Measurements from ENCODE around the gene RABGAP1L.

Gene RABGAP1L

DNA sequence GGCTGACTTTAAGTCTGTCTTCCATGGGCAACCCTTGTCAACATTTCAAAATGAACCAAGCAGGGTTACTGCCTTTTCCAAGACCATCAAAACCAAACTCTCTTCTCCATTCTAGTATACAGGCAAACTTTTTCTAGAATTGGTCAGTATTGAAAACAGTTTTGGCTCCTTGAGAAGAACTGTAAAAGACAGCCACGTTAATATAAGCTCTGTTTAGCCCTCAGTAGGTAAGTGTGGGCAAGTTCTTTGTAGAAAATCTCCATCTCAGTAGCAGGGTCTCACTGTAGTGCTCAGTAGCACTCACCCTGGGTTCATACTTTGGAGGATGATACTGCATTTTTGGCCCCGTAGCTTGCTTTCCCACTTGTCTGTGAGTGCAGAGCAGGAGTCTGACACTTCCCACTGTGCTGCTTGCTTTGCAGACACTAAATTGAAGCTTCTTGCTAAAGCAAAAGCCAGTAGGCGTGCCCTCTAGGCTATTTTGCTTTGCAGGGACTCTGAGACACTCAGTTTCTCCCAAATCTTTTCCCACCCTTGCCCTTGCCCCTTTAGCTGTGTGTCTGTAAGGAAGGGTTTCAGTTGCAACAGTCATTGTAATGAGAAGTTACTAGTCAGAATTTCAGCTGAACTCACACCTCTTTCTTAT is 806.2 kb downstream of the RABGAP1L start:
- DNase-seq (ENCODE audit: low spot score) = no peak

DNA sequence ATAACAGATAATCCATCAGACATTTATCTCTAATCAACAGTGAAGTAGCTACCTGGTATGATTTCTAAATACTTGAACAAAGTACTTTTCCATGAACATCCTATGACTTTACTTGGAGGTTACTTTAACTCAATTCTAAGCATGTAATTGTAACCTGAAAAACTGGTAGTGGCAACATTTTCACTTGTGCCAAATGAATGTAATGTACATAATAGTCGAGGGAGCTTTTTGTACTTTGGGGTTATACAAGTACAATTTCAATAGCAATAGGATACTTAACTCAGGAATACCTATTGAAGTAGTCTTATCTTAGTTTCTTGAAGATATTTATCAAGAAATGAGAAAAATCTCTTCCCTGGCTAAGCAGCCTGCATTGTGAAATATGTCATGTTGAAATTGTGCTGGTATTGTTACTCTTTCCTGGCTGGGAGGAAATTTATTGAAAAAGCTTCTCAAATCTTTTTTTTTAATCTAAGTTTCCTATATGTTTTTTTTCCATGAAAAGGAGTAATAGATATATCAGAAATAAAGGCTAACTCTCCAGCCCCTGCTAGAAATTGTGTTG is 806.8 kb downstream of the RABGAP1L start:
- DNase-seq (ENCODE audit: low spot score) = no peak

DNA sequence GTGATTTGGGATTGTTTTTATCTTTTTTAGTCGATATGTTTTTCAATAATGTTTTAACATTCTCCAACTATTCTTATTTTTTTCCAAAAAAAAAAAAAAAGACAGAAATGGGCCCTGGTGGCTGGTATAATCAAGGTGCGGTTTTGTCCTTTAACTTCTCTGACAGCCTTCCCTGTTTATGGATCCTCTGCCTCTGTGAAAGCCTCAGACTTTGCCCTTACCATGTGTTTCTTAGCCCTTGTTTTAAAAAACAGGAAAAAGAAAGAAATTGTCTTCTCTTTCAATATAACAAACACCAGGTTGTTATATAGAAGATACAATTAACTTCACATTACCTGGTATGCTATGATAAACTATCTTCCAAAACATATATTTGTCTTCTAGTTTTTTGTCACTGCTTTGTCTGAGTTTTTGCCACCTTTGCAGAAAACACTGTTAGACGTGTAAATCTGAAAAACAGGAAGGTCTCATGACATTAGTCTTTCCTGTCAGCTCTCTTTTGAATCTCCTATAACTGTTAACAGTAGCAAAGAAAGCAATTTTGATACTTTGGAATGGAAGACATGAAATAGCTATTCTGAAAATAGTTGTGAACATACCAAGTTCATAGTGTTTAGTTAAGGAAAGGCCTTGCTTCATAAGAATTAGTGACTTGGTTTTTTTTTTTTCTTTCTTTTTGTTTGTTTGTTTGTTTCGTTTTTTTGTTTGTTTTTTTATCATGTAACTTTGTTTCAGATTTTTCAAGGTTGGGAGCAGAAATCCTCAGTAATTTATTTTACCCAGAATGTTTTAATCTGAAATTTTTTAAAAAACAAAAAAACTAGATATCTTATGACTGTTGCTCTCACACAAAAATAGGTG is 808.8 kb downstream of the RABGAP1L start:
- DNase-seq (ENCODE audit: low spot score) = no peak

DNA sequence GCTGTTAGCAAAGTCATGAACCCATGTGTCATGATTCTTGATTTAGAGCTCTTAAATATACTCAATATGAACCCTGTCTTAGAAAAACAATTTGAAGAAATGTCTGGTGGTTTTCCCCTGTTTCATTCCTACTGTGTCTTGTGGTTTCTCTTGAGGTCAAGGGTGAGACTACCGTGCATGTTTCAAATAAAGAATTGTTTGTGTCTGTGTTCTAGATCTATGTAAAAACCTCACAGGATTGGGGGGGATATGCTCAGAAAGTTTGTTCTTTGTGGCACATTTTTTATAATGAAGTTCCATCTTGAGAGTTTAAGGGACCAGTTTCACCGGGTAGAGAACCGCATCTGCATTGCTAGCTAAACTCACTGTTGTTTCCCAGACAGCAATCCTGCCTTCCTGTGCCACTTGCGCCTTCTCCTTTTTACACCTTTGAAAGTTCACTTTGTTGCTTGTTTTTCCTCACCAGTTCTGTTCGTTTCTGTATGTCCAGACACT is 809.5 kb downstream of the RABGAP1L start:
- DNase-seq (ENCODE audit: low spot score) = no peak

DNA sequence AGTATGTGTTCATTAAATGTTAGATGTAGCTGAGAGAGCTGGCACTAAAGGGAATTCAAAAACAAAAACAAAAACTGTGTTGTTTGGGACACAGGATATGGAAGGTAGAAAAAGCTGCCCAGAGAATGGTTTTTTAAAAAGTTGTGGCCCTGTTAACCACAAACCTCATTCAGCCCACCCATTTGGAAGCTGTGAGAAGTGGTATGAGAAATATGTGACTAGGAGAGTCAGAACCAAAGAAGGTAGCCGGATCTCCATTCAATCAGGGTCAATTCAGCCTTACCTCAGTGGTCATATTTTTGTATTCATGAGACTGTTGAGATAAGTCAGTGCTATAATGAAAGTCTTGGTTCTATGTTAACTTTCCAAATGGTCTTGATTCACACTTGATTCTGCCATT is 810.7 kb downstream of the RABGAP1L start:
- no peak for DNase-seq (ENCODE audit: low spot score)

DNA sequence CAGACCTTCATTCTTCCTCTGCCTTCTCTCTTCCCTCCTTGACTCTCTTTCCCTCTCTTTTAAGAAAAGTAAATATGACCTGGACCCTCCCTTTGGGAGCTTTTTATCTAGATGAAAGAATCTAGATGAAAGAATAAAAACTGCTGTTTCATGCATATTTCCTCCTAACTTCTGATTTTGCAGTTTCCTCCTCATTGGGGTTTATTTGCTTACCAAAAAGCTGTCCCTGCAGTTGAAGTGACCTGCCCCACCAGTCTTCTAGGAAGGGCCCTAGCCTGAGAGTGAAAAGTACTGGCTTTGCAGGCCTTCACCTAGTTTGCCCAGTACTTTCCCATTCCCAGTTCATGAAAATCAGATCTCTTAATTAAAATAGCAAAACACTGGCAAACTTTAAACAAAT is 812.1 kb downstream of the RABGAP1L start:
- DNase-seq (ENCODE audit: low spot score) = no peak

DNA sequence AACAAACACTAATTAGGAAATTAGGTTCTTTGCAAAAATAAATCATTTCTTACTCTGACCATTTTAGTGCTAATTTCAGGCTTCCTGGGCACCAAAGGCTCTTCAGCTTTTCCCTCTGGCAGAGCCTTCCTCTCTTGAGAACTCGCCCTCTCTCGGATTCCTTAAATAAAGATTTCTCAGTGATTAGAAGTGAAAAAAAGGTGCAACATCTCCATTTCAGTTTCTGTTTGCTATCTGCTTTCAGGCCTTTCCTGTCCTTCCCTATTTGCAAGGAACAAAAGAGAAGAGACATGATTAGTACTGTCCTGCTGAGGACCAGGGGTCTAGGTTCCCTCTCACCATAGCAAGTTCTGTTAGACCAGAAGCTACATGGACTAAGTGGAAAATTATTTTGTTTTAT is 812.6 kb downstream of the RABGAP1L start:
- no peak for DNase-seq (ENCODE audit: low spot score)

DNA sequence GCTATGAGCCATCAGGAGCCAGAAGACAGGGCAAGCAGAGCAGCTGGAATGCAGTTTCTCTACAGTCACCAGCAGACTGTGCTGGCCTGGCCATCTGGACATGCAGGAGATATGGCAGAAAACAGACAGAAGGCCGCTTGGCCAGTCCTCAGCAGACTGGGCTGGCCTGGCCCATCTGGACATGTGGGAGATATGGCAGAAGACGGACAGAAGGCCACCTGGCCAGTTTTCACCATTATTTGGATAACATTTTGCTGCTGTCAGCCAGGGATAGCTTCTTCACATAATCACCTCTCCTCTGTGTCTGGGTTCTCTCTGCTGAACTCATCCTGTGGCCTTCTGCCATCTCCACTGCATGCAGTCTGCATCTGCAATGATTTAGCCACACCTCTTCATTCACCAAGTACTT is 815.4 kb downstream of the RABGAP1L start:
- no peak for DNase-seq (ENCODE audit: low spot score)

DNA sequence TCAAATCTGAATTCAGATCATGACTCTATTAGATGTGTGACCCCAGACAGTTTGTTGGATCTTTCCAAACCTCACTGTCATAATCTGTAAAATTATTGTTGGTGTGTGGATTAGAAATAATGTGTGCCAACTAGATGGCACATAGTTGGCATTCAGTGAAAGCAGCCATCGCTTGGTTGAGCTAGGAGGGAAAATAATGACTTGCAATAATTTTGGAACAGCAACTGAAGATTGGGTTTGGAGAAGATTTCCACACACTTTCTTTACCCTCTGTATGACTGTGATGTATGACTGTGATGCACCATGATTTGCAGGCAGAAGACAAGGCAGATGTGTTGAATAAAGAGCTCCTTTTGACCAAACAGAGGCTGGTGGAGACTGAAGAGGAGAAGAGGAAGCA is 816.4 kb downstream of the RABGAP1L start:
- no peak for DNase-seq (ENCODE audit: low spot score)

DNA sequence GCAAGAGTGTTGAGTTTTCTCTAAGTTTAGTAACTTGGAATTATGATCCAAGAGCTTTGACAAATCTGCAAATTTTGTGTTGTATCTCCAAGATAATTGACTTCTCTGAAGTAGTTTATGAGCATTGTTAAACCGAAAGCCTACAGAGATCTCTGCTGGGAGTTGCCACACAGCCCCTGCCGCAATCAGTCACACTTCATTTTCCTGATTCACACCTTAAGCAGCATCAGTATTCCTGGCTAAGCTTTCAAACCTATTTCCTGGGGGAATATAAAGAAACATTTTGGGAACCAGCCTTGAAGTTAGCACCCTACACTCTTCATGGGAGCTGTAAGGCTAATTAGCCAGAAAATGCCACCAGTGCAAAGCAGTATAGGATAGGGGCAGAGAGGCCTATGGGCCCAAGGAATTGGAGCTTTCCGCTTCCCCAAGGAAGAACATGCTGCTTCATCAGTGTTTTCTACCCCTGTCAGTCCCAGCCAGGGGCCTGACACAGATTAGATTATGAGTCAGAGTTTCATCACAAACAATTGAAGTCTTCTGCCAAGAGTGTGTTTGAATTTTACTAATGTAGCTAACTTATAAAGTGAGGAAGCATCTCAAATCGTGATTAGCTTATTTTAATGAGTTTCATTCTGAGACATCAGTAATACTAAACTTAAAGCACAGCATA is 817.3 kb downstream of the RABGAP1L start:
- no peak for DNase-seq (ENCODE audit: low spot score)

DNA sequence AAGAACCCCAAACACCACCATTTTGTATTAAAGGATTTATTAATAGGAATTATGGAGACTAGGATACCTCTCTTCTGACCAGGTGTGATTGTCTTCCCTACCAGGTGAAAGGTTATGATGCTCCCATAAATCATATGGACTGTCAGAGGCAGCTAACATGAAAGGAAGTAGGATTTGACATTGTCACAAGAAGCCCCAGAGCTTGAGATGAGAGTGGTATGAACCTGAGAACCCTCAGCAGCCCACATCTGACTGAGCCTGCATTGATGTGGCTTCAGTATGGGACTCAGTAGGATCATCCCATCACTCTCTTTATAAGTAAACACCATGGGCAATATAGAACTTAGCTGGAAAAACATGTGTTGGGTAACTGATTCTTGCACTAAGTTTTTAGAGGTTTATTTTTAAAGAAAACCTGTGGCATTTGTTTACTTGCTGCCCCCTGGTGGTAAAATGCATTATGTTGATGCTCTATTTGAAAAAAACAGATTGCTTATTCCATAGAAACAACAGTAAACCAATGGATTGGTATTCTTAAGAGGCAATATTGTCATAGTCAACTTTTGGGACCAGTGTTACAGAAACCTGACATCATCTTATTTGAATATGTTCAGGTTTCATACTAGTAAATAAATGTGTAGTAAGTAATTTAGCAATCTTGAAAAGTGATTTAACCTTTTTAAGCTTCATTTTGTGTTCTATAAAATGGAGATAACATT is 823.8 kb downstream of the RABGAP1L start:
- DNase-seq (ENCODE audit: low spot score) = peak; percentile 14

DNA sequence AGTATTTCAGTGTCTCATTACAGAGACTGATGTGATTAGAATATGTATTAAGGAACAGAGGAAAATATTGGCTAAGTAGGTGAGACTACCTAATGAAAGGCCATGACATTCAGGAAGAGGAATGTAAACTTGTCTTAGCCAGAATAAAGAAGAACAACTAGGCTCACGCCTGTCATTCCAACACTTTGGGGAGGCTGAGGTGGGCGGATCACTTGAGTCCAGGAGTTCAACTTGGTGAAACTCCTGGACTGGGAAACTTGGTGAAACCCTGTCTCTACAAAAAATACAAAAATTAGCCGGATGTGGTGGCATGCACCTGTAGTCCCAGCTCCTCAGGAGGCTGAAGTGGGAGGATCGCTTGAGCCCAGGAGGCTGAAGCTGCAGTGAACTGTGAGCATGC is 825.6 kb downstream of the RABGAP1L start:
- DNase-seq (ENCODE audit: low spot score) = no peak

DNA sequence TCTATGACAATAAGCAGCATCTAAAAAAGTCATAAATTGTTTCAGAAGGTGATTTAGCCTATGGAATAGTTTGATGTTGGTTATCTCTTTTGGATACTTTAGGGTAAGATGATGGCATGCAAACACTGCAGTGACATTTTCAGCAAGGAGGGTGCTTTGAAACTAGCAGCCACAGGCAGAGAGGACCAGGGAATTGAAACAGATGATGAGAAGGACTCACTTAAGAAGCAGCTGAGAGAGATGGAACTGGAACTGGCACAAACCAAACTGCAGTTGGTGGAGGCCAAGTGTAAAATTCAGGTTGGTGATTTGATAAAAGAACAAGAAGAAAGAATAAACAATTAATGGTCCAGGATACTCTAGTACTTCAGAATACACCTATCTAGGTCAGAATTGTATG is 829.2 kb downstream of the RABGAP1L start:
- DNase-seq (ENCODE audit: low spot score) = no peak

DNA sequence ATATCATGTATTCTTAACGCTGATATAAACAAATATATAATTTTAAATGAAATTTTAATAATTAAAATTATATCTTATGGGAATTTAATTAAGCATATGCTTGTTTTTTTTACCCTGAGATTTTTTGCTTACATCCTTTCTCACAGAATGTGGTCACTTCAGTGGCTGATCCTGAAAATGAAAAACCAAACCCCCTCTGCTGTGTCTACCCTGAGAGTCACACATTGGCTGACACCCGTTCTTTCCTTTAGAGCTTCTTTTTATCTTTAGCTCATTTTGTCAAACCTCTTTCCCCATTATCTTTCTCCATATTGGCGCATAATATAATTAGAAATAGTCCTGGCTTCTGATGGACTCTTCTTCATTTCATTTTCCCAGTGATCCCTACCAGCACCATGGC is 829.7 kb downstream of the RABGAP1L start:
- DNase-seq (ENCODE audit: low spot score) = no peak

DNA sequence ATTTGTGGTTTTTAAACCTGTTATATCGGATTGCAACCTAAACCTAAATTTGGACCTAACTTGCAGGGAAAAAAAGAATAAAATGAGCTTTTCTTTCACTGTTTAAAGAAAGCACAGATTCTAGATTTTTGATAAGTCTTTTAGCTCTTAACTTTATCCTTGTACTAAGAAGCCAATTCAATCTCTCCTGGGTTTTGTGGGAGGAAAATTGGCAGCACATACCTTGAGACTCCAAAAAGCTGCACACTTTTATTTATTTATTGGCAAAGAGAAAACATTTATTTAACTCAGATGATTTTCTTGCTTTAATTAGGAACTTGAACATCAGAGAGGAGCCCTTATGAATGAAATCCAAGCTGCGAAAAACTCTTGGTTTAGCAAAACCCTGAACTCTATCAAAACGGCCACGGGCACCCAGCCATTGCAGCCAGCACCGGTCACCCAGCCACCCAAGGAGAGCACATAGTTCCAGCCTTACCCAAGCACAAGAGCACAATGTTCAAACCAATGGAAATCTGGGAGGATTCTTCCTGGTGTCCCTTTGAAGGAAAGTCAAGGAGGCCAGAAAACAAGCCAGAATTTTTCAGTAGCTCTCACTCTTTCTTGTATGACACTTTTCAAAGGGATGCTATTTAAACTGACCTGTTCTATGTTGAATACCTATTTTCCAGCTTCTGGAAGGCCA is 830.4 kb downstream of the RABGAP1L start:
- DNase-seq (ENCODE audit: low spot score) = no peak

DNA sequence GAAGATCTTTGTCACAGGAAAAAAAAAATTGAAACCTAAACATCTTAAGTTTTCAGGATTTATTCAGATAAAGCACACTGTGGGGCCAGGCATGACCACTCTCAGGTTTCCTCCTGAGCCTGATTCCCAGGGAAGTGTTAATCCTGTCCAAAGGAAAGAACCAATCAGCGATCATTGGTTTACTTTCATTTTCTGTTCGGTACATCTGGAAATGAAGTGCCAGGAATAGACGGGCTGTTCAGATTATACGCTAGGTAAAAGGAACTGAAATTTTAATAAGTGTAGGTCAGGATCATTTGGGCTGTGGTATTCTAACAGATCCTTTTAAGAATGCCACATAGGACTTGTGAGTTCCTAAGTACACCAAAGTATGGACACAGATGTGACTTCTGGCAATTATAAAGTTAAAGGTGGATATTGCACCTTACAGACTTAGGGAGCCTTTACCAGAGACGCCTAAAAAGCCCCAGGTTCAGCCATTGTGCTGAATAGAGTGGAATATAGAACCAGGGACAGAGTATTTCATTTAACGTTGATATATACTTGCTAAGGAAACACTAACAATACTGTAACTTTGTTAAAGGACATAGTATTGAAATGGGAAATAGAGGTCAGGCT is 831.2 kb downstream of the RABGAP1L start:
- DNase-seq (ENCODE audit: low spot score) = peak; percentile 49

DNA sequence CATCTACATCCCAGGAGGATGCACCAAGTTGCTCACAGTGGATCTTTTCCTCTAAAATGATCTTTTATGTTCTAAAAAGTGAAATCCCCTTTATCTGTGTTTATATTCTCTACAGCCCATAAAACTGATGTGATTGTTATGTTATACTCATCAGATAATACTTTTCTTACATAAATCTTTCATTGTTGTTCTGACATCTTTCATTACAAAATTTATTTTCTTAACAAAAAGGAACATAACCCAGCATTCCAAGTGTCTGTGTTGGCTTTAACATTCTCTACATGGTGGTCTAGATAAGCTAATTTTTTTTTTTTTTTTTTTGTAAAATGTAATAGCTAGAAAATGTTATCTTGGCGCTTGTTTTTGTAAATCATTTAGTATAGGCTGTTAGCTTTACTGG is 832.2 kb downstream of the RABGAP1L start:
- no peak for DNase-seq (ENCODE audit: low spot score)

DNA sequence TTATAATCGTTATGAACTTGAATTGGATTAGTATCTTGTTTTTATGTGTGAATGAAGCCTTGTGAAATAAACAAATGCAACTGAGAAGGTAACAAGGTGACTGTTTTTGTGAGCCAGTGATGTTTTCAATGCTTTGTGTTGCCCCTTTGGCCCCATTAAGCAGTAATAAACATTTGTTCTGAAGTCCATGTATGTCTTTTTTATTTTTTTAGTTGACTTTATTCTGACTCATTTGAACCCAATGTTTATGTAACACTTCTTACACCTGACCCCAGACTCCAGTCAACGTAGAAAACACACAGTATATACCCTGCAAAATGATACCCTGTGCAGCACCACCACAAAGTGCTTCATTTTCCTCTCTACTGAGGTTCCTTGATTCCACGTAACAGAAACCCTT is 835.8 kb downstream of the RABGAP1L start:
- DNase-seq (ENCODE audit: low spot score) = no peak

DNA sequence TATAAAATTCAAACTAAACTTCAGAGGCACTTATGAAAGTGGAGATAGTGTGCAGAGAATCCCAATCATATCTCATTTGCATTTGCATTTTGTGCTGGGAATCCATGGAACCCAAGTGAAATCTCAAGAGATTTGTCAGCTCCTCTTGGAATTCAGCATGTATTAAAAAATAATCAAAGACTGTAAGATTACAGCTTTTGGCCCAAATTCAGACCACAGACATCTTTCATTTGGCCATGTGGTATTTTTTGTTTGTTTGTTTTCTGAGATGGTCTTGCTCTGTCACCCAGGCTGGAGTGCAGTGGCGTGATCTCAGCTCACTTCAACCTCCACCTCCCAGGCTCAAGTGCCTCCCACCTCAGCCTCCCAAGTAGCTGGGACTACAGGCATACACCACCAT is 836.6 kb downstream of the RABGAP1L start:
- DNase-seq (ENCODE audit: low spot score) = no peak

DNA sequence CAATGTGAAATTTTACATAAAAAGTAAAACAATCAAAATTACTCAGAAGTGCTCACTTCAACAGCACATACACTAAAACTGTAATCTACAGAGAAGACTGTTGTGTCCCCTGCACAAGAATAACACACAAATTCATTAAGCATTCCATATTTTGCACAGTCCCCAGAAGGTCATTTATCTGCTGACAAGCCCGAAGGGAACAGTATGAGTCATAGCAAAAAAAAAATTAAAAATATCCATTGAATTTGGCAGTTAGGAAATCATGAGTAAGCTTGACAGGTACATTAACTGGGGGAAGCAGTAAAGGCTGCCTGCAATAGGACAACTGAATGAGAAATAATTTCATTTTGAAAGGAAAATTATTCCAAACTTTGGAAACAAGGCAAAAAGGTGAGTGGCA is 837.2 kb downstream of the RABGAP1L start:
- no peak for DNase-seq (ENCODE audit: low spot score)

DNA sequence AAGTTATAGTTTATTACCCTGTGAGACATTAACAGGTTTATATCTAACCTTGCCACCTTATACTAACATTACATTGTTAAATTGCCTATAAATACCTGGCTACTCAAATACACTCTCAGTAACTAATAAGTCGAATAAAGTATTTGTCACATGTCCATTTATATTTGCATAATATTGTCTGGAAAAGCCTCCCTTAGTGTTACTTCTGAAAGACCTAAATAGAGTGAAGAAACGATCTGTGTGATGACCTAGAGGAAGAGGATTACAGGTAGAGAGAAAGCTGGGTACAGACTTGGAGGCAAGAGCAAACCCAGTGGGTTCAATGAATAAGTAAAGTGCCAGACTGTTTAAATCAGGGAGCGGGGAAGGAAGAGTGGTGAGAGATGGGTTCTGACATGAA is 837.7 kb downstream of the RABGAP1L start:
- DNase-seq (ENCODE audit: low spot score) = no peak

Measured in SW480 (cell line).